IMR-90 (cell line): ENCODE data around the gene GNB1L. TPM values are rescaled to one million over a fixed set of nuclear protein-coding genes. Genes with fewer than 3 reads are reported as not detected.

Experiments used
- ATAC-seq: fragments of 200-7000 bp; cut with Tn5 transposase; 2 replicates; pipeline ENCODE4 v1.9.1; 2020; ENCODE audit warnings: low read depth, mild to moderate bottlenecking, moderate library complexity
- BruUV-seq: library from RNA; stranded (reverse); fragments of 400-500 nt; replicated peaks from 2 replicates; lab custom pipeline; 2021; lab: Mats Ljungman, UMichigan
- CTCF ChIA-PET: fragments of 300-600 bp; formaldehyde crosslinking; extraction: SDS; loops from one replicate; lab custom pipeline; 2021; ENCODE audit warnings: antibody characterized with exemption; lab: Yijun Ruan, JAX
- POLR2A ChIA-PET: fragments of 300-600 bp; sonication (Branson Sonifier 250); formaldehyde crosslinking; loops from one replicate; lab custom pipeline; 2022; ENCODE audit warnings: antibody characterized with exemption; ENCODE audit not compliant: unreplicated experiment; lab: Charles Lee
- DNase-seq: peaks from one replicate; pipeline ENCODE4 v3.0.0; 2013
- H2AFZ ChIP-seq: replicated peaks from 2 replicates; pipeline ENCODE3; 2013; ENCODE audit warnings: low read length, mild to moderate bottlenecking; ENCODE audit not compliant: poor library complexity
- H2AK5ac ChIP-seq: 2 replicates; pipeline ENCODE4 v1.6.1; 2013; ENCODE audit warnings: low read depth, low read length, inconsistent platforms
- H2AK9ac ChIP-seq: replicated peaks from 2 replicates; pipeline ENCODE3; 2013; ENCODE audit warnings: mild to moderate bottlenecking, low read depth, low read length, moderate library complexity; ENCODE audit not compliant: poor library complexity
- H2BK120ac ChIP-seq: 2 replicates; pipeline ENCODE4 v1.6.1; 2013; ENCODE audit warnings: low read depth, low read length, inconsistent platforms
- H2BK15ac ChIP-seq: 3 replicates; pipeline ENCODE4 v1.6.1; 2013; ENCODE audit warnings: low read depth, low read length, inconsistent platforms
- H2BK20ac ChIP-seq: 2 replicates; pipeline ENCODE4 v1.6.1; 2013; ENCODE audit warnings: low read depth, mild to moderate bottlenecking, inconsistent platforms, low read length, moderate library complexity
- H2BK5ac ChIP-seq: 2 replicates; pipeline ENCODE4 v1.6.1; 2013; ENCODE audit warnings: mild to moderate bottlenecking, low read depth, low read length, inconsistent platforms; ENCODE audit not compliant: poor library complexity, severe bottlenecking
- H3K14ac ChIP-seq: replicated peaks from 2 replicates; pipeline ENCODE4 v1.6.1; 2013; ENCODE audit warnings: low read depth, low read length, inconsistent platforms
- H3K18ac ChIP-seq: 2 replicates; pipeline ENCODE4 v1.6.1; 2013; ENCODE audit warnings: low read depth, low read length, control low read depth
- H3K23ac ChIP-seq: 2 replicates; pipeline ENCODE4 v1.6.1; 2013; ENCODE audit warnings: low read depth, low read length, inconsistent platforms
- H3K27ac ChIP-seq: 2 replicates; pipeline ENCODE4 v1.5.1; 2013; ENCODE audit warnings: mild to moderate bottlenecking, control low read depth, low read length; ENCODE audit not compliant: insufficient read depth
- H3K27me3 ChIP-seq: 2 replicates; pipeline ENCODE4 v1.6.1; 2013; ENCODE audit warnings: low read length; ENCODE audit not compliant: control insufficient read depth, insufficient read depth
- H3K36me3 ChIP-seq: 2 replicates; pipeline ENCODE4 v1.6.1; 2013; ENCODE audit warnings: low read length, mixed read lengths; ENCODE audit not compliant: control insufficient read depth, insufficient read depth
- H3K4ac ChIP-seq: 2 replicates; pipeline ENCODE4 v1.6.1; 2013; ENCODE audit warnings: low read depth, low read length, inconsistent platforms
- H3K4me1 ChIP-seq: 2 replicates; pipeline ENCODE4 v1.6.1; 2013; ENCODE audit warnings: low read length, mixed read lengths; ENCODE audit not compliant: control insufficient read depth, insufficient read depth
- H3K4me2 ChIP-seq: 2 replicates; pipeline ENCODE4 v1.6.1; 2013; ENCODE audit warnings: low read depth, mild to moderate bottlenecking, control low read depth, low read length, moderate library complexity
- H3K4me3 ChIP-seq: 2 replicates; pipeline ENCODE4 v1.5.1; 2013; ENCODE audit warnings: low read depth, mild to moderate bottlenecking, control low read depth, low read length, moderate library complexity; ENCODE audit not compliant: insufficient read depth
- H3K56ac ChIP-seq: 2 replicates; pipeline ENCODE4 v1.6.1; 2013; ENCODE audit warnings: low read length, inconsistent platforms; ENCODE audit not compliant: insufficient read depth; ENCODE audit errors: extremely low read depth
- H3K79me1 ChIP-seq, 2 experiments: 2 replicates each; pipeline ENCODE4 v1.6.1; 2013; ENCODE audit warnings: low read length in 2 of 2, inconsistent platforms in 1 of 2, low read depth in 1 of 2
- H3K9ac ChIP-seq: 2 replicates; pipeline ENCODE4 v1.6.1; 2013; ENCODE audit warnings: low read depth, low read length, control low read depth
- H3K9me1 ChIP-seq: 2 replicates; pipeline ENCODE4 v1.6.1; 2013; ENCODE audit warnings: low read length, inconsistent platforms; ENCODE audit not compliant: insufficient read depth
- H3K9me3 ChIP-seq: 2 replicates; pipeline ENCODE4 v1.6.1; 2013; ENCODE audit warnings: low read length; ENCODE audit not compliant: control insufficient read depth, insufficient read depth
- H4K20me1 ChIP-seq: 2 replicates; pipeline ENCODE4 v1.6.1; 2013; ENCODE audit warnings: low read length, inconsistent platforms; ENCODE audit not compliant: insufficient read depth
- H4K5ac ChIP-seq: 2 replicates; pipeline ENCODE4 v1.6.1; 2013; ENCODE audit warnings: mild to moderate bottlenecking, low read depth, low read length, control low read depth
- H4K8ac ChIP-seq, 2 experiments: 2 replicates each; pipeline ENCODE4 v1.6.1; 2013; ENCODE audit warnings: low read depth in 2 of 2, low read length in 2 of 2, control low read depth in 1 of 2, inconsistent platforms in 1 of 2
- H4K91ac ChIP-seq: 2 replicates; pipeline ENCODE4 v1.6.1; 2013; ENCODE audit warnings: low read depth, low read length, inconsistent platforms; ENCODE audit not compliant: insufficient read depth
- FOS ChIP-seq: fragments of 150-350 bp; IDR thresholded peaks from 2 replicates; pipeline ENCODE4 v1.6.1; 2016; ENCODE audit warnings: low read depth, low read length
- MAZ ChIP-seq: IDR thresholded peaks from 2 replicates; pipeline ENCODE4 v1.6.1; 2012; ENCODE audit warnings: low read depth, mild to moderate bottlenecking, low read length, improper control_type of control experiment, moderate library complexity, borderline replicate concordance
- RAD21 ChIP-seq: IDR thresholded peaks from 2 replicates; pipeline ENCODE4 v1.6.1; 2012; ENCODE audit warnings: low read length, improper control_type of control experiment
- RFX5 ChIP-seq: IDR thresholded peaks from 2 replicates; pipeline ENCODE4 v1.8.0; 2012; ENCODE audit warnings: low read depth, mild to moderate bottlenecking, low read length, moderate library complexity
- WGBS, 2 experiments: methylation state at CpG; one replicate each; pipeline versions ENCODE4 v1.1.5 to v1.1.7; 2013; ENCODE audit warnings: missing lambda C conversion rate in 2 of 2; ENCODE audit not compliant: insufficient read length in 1 of 2; ENCODE audit errors: extremely low coverage in 2 of 2; 5-methylcytosine and 5-hydroxymethylcytosine counted together
- dilution Hi-C: fragments of 300-500 bp; cut with HindIII; formaldehyde crosslinking; loops from one replicate; pipeline ENCODE4 v1.14.3; 2018; ENCODE audit warnings: low sequenced_read_pairs; ENCODE audit not compliant: unreplicated experiment
- in situ Hi-C: fragments of 300-500 bp; cut with MboI; formaldehyde crosslinking; loops from 3 replicates; pipeline ENCODE4 v1.14.3; 2019; ENCODE audit warnings: low sequenced_read_pairs, inconsistent platforms, mixed read lengths
- intact Hi-C: fragments of 100-400 bp; cut with micrococcal nuclease; formaldehyde crosslinking; loops from 2 replicates; pipeline ENCODE4 v1.10.0; 2022
- polyA plus RNA-seq, 3 experiments: library from polyadenylated mRNA; depleted of rRNA; stranded (reverse); fragments of >200 nt; gene quantifications; 2 replicates each; pipeline ENCODE4 v1.2.3, GENCODE V29; 2012; ENCODE audit warnings: low replicate concordance in 1 of 3
- total RNA-seq: library from RNA; depleted of rRNA; stranded (reverse); fragments of >200 nt; gene quantifications from 2 replicates; pipeline ENCODE4 v1.2.3, GENCODE V29; 2012

The GNB1L gene
- total and polyA plus RNA-seq, 2 of the 4 experiments (the other 2 are of a cell fraction), result 2.5 to 4.4 TPM

- H2BK5ac ChIP-seq, result no peak overlapping the region
- H2AFZ ChIP-seq, result no peak overlapping the region
- no peak overlapping the region for H4K5ac ChIP-seq
- no TSS peak for BruUV-seq
- H3K4me2 ChIP-seq, result no peak overlapping the region
- no peak overlapping the region for H3K4me3 ChIP-seq
- in situ Hi-C loops (no loop called here), intact Hi-C loops (no loop called here), dilution Hi-C loops (no loop called here)
- peaks cover 4% of the 10 kb centered on the region; the same call in 1 of the 2 replicates for H3K4me1 ChIP-seq
- H2AK9ac ChIP-seq, result no peak overlapping the region
- H3K18ac ChIP-seq, result no peak overlapping the region
- H3K27ac ChIP-seq, result no peak overlapping the region
- DNase-seq (no peak), ATAC-seq (no peak)
- H2BK15ac ChIP-seq, result no peak overlapping the region
- no peak overlapping the region for H2AK5ac ChIP-seq
- H2BK120ac ChIP-seq, result no peak overlapping the region
- no peak overlapping the region for H3K14ac ChIP-seq
- H3K9me1 ChIP-seq, result no peaks in the 10 kb centered on the region
- ChIA-PET POLR2A (interaction anchor here (0.5 kb wide), 1 partner anchor 88 kb away, joined by 4 read pairs; no protein-coding TSS in a partner anchor), CTCF (interaction anchor here (1.3 kb wide), 1 partner anchor 32 kb away, joined by 4 read pairs; no protein-coding TSS in a partner anchor)
- H3K79me1 ChIP-seq, result no peaks in the 10 kb centered on the region
- H3K4ac ChIP-seq, result no peak overlapping the region
- H3K56ac ChIP-seq, result no peak overlapping the region
- H3K23ac ChIP-seq, result no peak overlapping the region
- H3K36me3 ChIP-seq, result no peaks in the 10 kb centered on the region
- H3K9ac ChIP-seq, result no peak overlapping the region
- H3K9me3 ChIP-seq, result peaks cover 4% of the 10 kb centered on the region; the same call in 1 of the 2 replicates
- H2BK20ac ChIP-seq, result no peak overlapping the region
- 65% methylated on average over 20 of the region's 33 CpGs; no CpG with 5 or more reads in 1 of the 2 experiments for WGBS, 2 experiments
- no peaks in the 10 kb centered on the region; the same call in 1 of the 2 replicates for H4K20me1 ChIP-seq
- H4K8ac ChIP-seq, result no peak overlapping the region
- peaks cover 94% of the 10 kb centered on the region for H3K27me3 ChIP-seq
- no peak overlapping the region for H4K91ac ChIP-seq
- no peak for TF ChIP-seq FOS
- no peak for TF ChIP-seq MAZ
- no peak for TF ChIP-seq RFX5
- TF ChIP-seq RAD21, result no peak
Observed at GRCh38 chr22:19761725-19762567, 92.7 kb downstream of the GNB1L start.
